Liver (tissue), 9 donors: ENCODE measurements around the gene PEX5. TPM values are rescaled to one million over a fixed set of nuclear protein-coding genes. Genes with fewer than 3 reads are reported as not detected.
A peak's percentile ranks its signal among the peaks of the same experiment; 100 is the strongest.
"Not testable (repeated sequence)": the region's sequence is repeated elsewhere in the genome, so short reads cannot be mapped to it uniquely, and the experiment has no call there.

Source experiments
- DNase-seq: peaks from one replicate; pipeline ENCODE4 v3.0.0-alpha.2; 2017; ENCODE audit warnings: low spot score
- H3K27ac ChIP-seq, 2 donors: one replicate each; pipeline ENCODE4 v1.7.0; 2013; ENCODE audit warnings: inconsistent platforms in 2 of 2, low read length in 2 of 2, control low read depth in 1 of 2, low read depth in 1 of 2, mild to moderate bottlenecking in 1 of 2
- H3K27me3 ChIP-seq, 4 donors: one replicate each; pipeline versions ENCODE4 v1.6.1 to v1.7.0; 2013; ENCODE audit warnings: low read length in 3 of 4, inconsistent platforms in 1 of 4, mild to moderate bottlenecking in 1 of 4, moderate library complexity in 1 of 4; ENCODE audit not compliant: control insufficient read depth in 4 of 4, insufficient read depth in 4 of 4
- H3K36me3 ChIP-seq, 4 donors: one replicate each; pipeline versions ENCODE4 v1.6.1 to v1.7.0; 2013; ENCODE audit warnings: low read length in 3 of 4, mild to moderate bottlenecking in 3 of 4, low read depth in 1 of 4, moderate library complexity in 1 of 4; ENCODE audit not compliant: control insufficient read depth in 4 of 4, insufficient read depth in 3 of 4
- H3K4me1 ChIP-seq, 4 donors: one replicate each; pipeline versions ENCODE4 v1.6.1 to v1.7.0; 2013; ENCODE audit warnings: low read length in 3 of 4, mild to moderate bottlenecking in 3 of 4, moderate library complexity in 1 of 4; ENCODE audit not compliant: control insufficient read depth in 4 of 4, insufficient read depth in 4 of 4
- H3K4me3 ChIP-seq, 3 donors: one replicate each; pipeline versions ENCODE4 v1.6.1 to v1.7.0; 2013; ENCODE audit warnings: low read length in 3 of 3, control low read depth in 1 of 3, low read depth in 1 of 3, mild to moderate bottlenecking in 1 of 3
- H3K9ac ChIP-seq, 2 donors: one replicate each; pipeline ENCODE4 v1.7.0; 2013; ENCODE audit warnings: low read length in 2 of 2, mild to moderate bottlenecking in 2 of 2, moderate library complexity in 2 of 2, control low read depth in 1 of 2, low read depth in 1 of 2
- H3K9me3 ChIP-seq, 4 donors: one replicate each; pipeline versions ENCODE4 v1.6.1 to v1.7.0; 2013; ENCODE audit warnings: low read length in 3 of 4; ENCODE audit not compliant: control insufficient read depth in 4 of 4
- ATF3 ChIP-seq: IDR thresholded peaks from 2 replicates; pipeline ENCODE4 v1.6.1; 2016; ENCODE audit warnings: antibody characterized with exemption
- CTCF ChIP-seq: fragments of 150-350 bp; IDR thresholded peaks from 2 replicates; pipeline ENCODE4 v1.5.1; 2017; ENCODE audit warnings: improper control_type of control experiment, low read depth, low read length; ENCODE audit not compliant: missing input control
- FOXA2 ChIP-seq: IDR thresholded peaks from 2 replicates; pipeline ENCODE4 v1.6.1; 2016; ENCODE audit warnings: antibody characterized with exemption
- GABPA ChIP-seq, 2 donors: IDR thresholded peaks in 1 of 2; conservative IDR thresholded peaks in 1 of 2; 2 replicates each; pipeline ENCODE4 v1.6.1; 2016; ENCODE audit warnings: antibody characterized with exemption in 2 of 2, mild to moderate bottlenecking in 1 of 2, moderate library complexity in 1 of 2
- HNF4A ChIP-seq, 2 donors: conservative IDR thresholded peaks; 2 replicates each; pipeline ENCODE4 v1.6.1; 2016; ENCODE audit warnings: antibody characterized with exemption in 2 of 2, mild to moderate bottlenecking in 2 of 2
- HNF4G ChIP-seq: IDR thresholded peaks from 2 replicates; pipeline ENCODE4 v1.6.1; 2016; ENCODE audit warnings: antibody characterized with exemption
- MAX ChIP-seq: IDR thresholded peaks from 2 replicates; pipeline ENCODE4 v1.6.1; 2016; ENCODE audit warnings: antibody characterized with exemption
- NR2F2 ChIP-seq: IDR thresholded peaks from 2 replicates; pipeline ENCODE4 v1.6.1; 2016; ENCODE audit warnings: antibody characterized with exemption
- SP1 ChIP-seq: IDR thresholded peaks from 2 replicates; pipeline ENCODE4 v1.6.1; 2018; ENCODE audit warnings: antibody characterized with exemption, mild to moderate bottlenecking
- TAF1 ChIP-seq: conservative IDR thresholded peaks from 2 replicates; pipeline ENCODE4 v1.6.1; 2016; ENCODE audit warnings: antibody characterized with exemption, mild to moderate bottlenecking
- YY1 ChIP-seq: IDR thresholded peaks from 2 replicates; pipeline ENCODE4 v1.6.1; 2016; ENCODE audit warnings: antibody characterized with exemption, mild to moderate bottlenecking
- WGBS: extraction: QIAGEN DNeasy Blood & Tissue Kit; methylation state at CpG from one replicate; pipeline ENCODE4 v1.1.7; 2013; 5-methylcytosine and 5-hydroxymethylcytosine counted together
- polyA plus RNA-seq, 2 donors: library from polyadenylated mRNA; stranded (reverse) in 1 of 2; unstranded in 1 of 2; fragments of 200-250 nt in 1 of 2; fragments of >200 nt in 1 of 2; fragmentation: Nextera tagmentation in 1 of 2; extraction: Ambion mirVana in 1 of 2; gene quantifications; one replicate each; pipeline versions ENCODE4 v1.2.1 to v1.2.3, GENCODE V29; 2013 to 2015
- total RNA-seq, 2 donors: library from RNA; depleted of rRNA; stranded (reverse); fragments of >200 nt; gene quantifications; one replicate each; pipeline ENCODE4 v1.2.3, GENCODE V29; 2014
- donor health status: healthy.
- donor health status: healthy.
- donor health status: healthy.
- donor health status: healthy.
- donor health status: healthy.

The PEX5 gene
- total and polyA plus RNA-seq, 4 donors = 5.7 to 37.9 (median 22.8) TPM

- H3K27me3 ChIP-seq = peaks cover 0 to 2% (median 0%) of the 10 kb centered on the region in 4 donors
- no peak overlapping the region for H3K9ac ChIP-seq
- H3K4me1 ChIP-seq = no peaks in the 10 kb centered on the region
- H3K36me3 ChIP-seq = peaks cover 0 to 2% (median 0%) of the 10 kb centered on the region in 4 donors
- no peak for TF ChIP-seq HNF4A (conservative IDR thresholded peaks at IDR 0.05)
- TF ChIP-seq ATF3 = no peak
- TF ChIP-seq YY1 = no peak
- no peak for TF ChIP-seq TAF1
- WGBS = 86% methylated on average over 3 of the region's 3 CpGs
- DNase-seq = no peak
- no peak overlapping the region for H3K4me3 ChIP-seq
- H3K9me3 ChIP-seq = peaks cover 0 to 7% (median 0%) of the 10 kb centered on the region in 4 donors
- H3K27ac ChIP-seq = no peak overlapping the region
Measured at GRCh38 chr12:7241404-7242005, 52.0 kb downstream of the PEX5 start.

GRCh38 chr12:7242176-7243101 lies 53.0 kb downstream of the PEX5 start:
- H3K36me3 ChIP-seq = peaks cover 0 to 2% (median 0%) of the 10 kb centered on the region in 4 donors
- H3K9ac ChIP-seq = no peak overlapping the region
- H3K9me3 ChIP-seq = peaks cover 0 to 7% (median 0%) of the 10 kb centered on the region in 4 donors
- DNase-seq = peak; percentile 54
- no peak overlapping the region for H3K4me3 ChIP-seq
- no peak overlapping the region for H3K27ac ChIP-seq
- H3K27me3 ChIP-seq = peaks cover 0 to 2% (median 0%) of the 10 kb centered on the region in 4 donors
- no peak for TF ChIP-seq ATF3
- TF ChIP-seq FOXA2 = no peak
- TF ChIP-seq HNF4A (conservative IDR thresholded peaks at IDR 0.05) = no peak
- no peak for TF ChIP-seq HNF4G
- TF ChIP-seq CTCF = no peak
- TF ChIP-seq YY1 = no peak
- no peak for TF ChIP-seq MAX
- no peak for TF ChIP-seq GABPA (IDR thresholded peaks at IDR 0.05 in 1 of 2, conservative IDR thresholded peaks at IDR 0.05 in 1 of 2)
- TF ChIP-seq SP1 = no peak
- no peak for TF ChIP-seq NR2F2
- 82% methylated on average over 7 of the region's 7 CpGs for WGBS
- H3K4me1 ChIP-seq = no peaks in the 10 kb centered on the region

GRCh38 chr12:7251328-7251996 lies 62.0 kb downstream of the PEX5 start:
- not testable (repeated sequence) for H3K9ac ChIP-seq, H3K27me3 ChIP-seq, H3K9me3 ChIP-seq, H3K27ac ChIP-seq, H3K4me1 ChIP-seq, H3K4me3 ChIP-seq, DNase-seq, H3K36me3 ChIP-seq
- WGBS = 86% methylated on average over 19 of the region's 22 CpGs
